Activated naive CD4-positive, alpha-beta T cell treated with anti-CD3 and anti-CD28 coated beads for 36 hours (primary cell): ENCODE results near the gene ABHD14A. TPM values are rescaled to one million over a fixed set of nuclear protein-coding genes. Genes with fewer than 3 reads are reported as not detected.
A peak's percentile ranks its signal among the peaks of the same experiment; 100 is the strongest.
"Not testable (repeated sequence)": the region's sequence is repeated elsewhere in the genome, so short reads cannot be mapped to it uniquely, and the experiment has no call there.

Experiments
- CTCF ChIA-PET: fragments of 350-600 bp; sonication (Branson Sonifier 250); formaldehyde crosslinking; loops from one replicate; lab custom pipeline; 2021; ENCODE audit warnings: antibody characterized with exemption; lab: Charles Lee
- DNase-seq: peaks from one replicate; pipeline ENCODE4 v3.0.0-alpha.2; 2020
- H3K27ac Mint-ChIP-seq: one replicate; pipeline ENCODE4 v1.8.0; 2021; ENCODE audit warnings: mild to moderate bottlenecking, mixed read lengths
- H3K27me3 Mint-ChIP-seq: one replicate; pipeline ENCODE4 v1.8.0; 2021; ENCODE audit warnings: low read depth, mixed read lengths
- H3K36me3 Mint-ChIP-seq: one replicate; pipeline ENCODE4 v1.8.0; 2021; ENCODE audit warnings: low read depth, mixed read lengths
- H3K4me1 Mint-ChIP-seq: one replicate; pipeline ENCODE4 v1.8.0; 2021; ENCODE audit warnings: low read depth, mixed read lengths
- H3K4me3 Mint-ChIP-seq: one replicate; pipeline ENCODE4 v1.8.0; 2021; ENCODE audit warnings: mild to moderate bottlenecking, moderate library complexity, mixed read lengths
- H3K9me3 Mint-ChIP-seq: one replicate; pipeline ENCODE4 v1.8.0; 2021; ENCODE audit warnings: mixed read lengths
- intact Hi-C: fragments of 100-400 bp; cut with micrococcal nuclease; formaldehyde crosslinking; loops from one replicate; pipeline ENCODE4 v1.15.1; 2023
- total RNA-seq, 2 experiments: library from RNA; stranded (reverse); gene quantifications; one replicate each; pipeline ENCODE4 v1.2.3, GENCODE V29; 2021

ABHD14A gene
- total RNA-seq: 1 to 10 TPM; 5.4 to 5.7 TPM

DNA sequence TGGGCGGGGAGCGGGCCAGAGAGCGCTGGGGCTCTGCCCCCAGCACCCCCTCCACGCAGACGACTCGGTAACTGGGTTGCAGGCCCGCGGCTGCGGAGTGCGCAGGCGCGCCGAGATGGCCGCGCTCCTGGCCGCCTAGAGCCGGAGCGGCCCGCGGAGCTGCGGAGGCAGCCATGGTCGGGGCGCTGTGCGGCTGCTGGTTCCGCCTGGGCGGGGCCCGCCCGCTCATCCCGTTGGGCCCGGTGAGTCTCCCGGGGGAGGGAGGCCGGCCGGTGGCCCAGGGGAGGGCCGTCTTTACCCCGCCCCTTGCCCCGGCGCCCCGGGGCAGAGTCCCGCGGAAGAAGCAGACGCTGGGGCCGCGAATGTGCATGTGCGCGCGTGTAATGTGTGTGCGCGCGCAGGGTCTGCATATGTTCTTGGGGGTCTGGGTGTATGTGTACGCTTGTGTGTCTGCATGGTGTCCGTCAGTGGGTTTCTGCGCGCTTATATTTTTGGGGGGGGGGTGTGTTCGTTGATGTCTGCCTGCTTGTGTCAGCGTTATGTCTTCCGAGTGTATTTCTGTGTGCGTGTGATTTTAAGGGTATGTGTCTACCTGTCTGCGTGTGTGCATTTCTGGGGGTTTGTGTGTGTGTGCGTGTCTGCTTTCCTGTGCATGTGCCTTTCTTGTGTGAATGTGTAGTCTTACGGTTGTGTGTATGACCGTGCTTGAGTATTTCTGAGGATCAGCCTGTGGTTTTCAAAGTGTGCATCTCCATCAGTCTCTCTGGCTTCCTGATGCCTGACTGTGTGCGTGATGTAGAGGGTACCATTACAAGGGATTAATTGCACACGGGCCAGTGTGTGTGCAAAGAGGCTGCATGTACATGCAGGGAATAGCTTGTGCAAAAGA lies at the start of gene ABHD14A:
Gene ABHD14A (plus strand): TSS at position 102 of the 889 bp plus-strand sequence. CDS start 72 bp downstream, at position 174.
- CTCF ChIA-PET: interaction anchor here (1.4 to 2.1 kb wide), 2 partner anchors 13 to 17 kb away, joined by 3 to 11 read pairs; no protein-coding TSS in a partner anchor
- Mint-ChIP-seq H3K27ac (peak within 1 kb of the TSS; percentile 97), H3K27me3 (no peaks in the 10 kb centered on the region), H3K4me1 (peaks cover 37% of the 10 kb centered on the region), H3K4me3 (peak within 1 kb of the TSS; percentile 99), H3K9me3 (no peaks in the 10 kb centered on the region), H3K36me3 (peaks cover 4% of the 10 kb centered on the region)
- intact Hi-C loops: loop anchor here (1.0 to 10.0 kb wide), 7 partner anchors 8 to 580 kb away; partner anchors contain the start of genes ACY1, DCAF1, DUSP7 and PARP3
- DNase-seq: peak; percentile 70

DNA sequence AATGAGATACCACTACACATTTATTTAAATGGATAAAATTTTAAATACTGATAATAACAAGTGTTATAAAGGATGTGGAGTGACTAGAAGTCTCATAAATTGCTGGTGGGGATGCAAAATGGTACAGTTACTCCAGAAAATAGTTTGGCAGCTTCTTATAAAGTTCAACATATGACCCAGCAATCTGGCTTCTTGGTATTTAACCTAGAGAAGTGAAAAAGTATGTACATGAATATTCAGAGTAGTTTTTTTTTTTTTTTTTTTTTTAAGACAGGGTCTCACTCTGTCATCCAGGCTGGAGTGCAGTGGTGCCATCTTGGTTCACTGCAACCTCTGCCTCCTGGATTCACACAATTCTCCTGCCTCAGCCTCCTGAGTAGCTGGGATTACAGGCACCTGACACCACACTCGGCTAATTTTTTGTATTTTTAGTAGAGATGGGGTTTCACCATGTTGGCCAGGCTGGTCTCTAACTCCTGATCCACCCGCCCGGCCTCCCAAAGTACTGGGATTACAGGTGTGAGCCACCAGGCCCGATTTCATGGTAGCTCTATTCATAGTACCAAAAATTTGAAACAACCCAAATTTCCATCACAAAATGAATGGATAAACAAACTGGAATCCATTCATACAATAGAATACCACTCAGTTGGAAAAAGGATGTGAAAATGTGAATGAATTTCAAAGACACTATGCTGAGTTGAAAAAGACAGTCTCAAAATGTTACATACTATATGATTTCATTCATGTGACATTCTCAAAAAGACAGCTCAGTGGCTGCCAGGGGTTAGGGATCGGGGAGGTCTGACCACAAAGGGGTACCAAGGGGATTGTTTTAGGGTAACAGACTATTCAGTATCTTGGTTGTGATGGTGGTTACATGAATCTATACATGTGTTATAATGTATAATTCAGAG lies 47.5 kb upstream of the ABHD14A start:
- Mint-ChIP-seq H3K27ac (no peak overlapping the region), H3K36me3 (peaks cover 12% of the 10 kb centered on the region), H3K4me3 (no peak overlapping the region), H3K4me1 (no peaks in the 10 kb centered on the region), H3K27me3 (no peaks in the 10 kb centered on the region), H3K9me3 (no peaks in the 10 kb centered on the region)
- CTCF ChIA-PET: interaction anchor here (1.0 kb wide), 1 partner anchor 412 kb away, joined by 3 read pairs; no protein-coding TSS in a partner anchor
- DNase-seq: no peak
- intact Hi-C loops: no loop called here

DNA sequence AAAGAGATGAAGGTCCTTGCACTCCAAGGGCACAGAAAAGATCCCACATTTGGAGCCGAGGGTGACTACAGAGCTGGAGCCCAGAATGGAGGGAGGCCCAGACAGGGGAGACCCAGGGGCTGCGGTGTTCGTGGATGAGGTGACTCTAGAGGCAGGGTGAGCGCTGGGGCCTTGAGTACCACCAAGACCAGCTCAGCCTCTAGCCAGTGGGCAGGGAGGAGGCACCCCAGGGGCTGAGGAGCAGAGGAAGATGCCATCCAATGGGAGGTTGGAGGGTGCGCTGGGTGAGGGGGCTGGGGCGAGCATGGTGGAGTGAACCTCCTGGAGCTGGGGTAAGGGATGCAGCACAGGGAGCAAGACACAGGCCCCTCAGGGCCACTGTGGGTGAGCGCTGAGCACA lies 46.4 kb upstream of the ABHD14A start:
- Mint-ChIP-seq H3K4me1 (no peaks in the 10 kb centered on the region), H3K36me3 (peaks cover 13% of the 10 kb centered on the region), H3K27me3 (no peaks in the 10 kb centered on the region), H3K27ac (no peak overlapping the region), H3K9me3 (no peaks in the 10 kb centered on the region), H3K4me3 (no peak overlapping the region)
- no peak for DNase-seq
- intact Hi-C loops: no loop called here
- CTCF ChIA-PET: no interaction called here

DNA sequence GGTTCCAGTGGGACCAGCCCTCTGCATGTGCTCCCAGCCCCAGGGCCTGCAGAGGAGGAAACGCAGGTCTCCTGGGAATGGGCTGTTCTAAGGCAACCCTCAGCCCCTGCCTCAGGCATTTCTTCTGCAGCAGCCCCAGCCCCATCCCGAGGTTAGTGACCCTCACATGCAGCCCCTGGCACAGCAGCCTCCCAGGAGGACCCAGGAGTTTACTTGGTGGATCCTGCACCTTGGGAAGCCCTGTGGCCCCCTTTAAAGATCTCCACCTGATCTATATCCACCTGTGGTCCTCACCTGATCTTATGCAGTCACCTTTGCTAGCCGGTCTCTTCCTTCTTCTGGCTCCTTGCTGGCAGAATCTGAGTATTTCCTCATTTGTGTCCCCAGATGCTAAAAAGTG lies 45.9 kb upstream of the ABHD14A start:
- H3K27ac Mint-ChIP-seq, DNase-seq, H3K4me1 Mint-ChIP-seq, CTCF ChIA-PET, H3K27me3 Mint-ChIP-seq, intact Hi-C loops, H3K4me3 Mint-ChIP-seq, H3K9me3 Mint-ChIP-seq: not testable (repeated sequence)
- H3K36me3 Mint-ChIP-seq: peaks cover 15% of the 10 kb centered on the region

DNA sequence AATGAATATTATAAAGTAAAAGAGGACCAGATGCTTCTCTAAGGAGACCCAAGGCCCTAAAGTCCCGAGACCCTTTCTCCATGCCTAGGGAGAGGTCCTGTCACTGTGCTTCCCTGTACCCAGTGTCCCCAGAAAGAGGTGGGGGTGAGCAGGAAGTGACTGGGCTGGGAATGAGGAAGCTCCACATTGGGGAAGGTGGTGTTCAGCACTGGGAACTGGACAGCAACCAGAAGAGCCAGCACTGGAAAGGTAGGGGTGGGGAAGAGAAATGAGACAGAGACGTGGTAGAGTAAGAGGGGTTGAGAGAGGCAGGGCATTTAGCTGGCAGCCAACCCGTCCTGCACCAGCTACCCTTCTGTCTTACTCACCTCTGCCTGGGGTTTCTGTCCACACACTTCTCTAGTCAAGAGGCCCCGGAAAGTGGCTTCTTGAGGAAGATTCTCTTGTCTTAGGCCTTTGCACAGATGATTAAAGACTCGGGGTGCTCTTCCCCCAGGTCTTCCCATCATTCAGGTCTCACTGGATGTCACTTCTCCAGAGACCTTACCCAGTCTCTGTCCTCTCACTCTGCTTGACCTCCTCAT lies 45.4 kb upstream of the ABHD14A start:
- Mint-ChIP-seq H3K27me3 (no peaks in the 10 kb centered on the region), H3K9me3 (no peaks in the 10 kb centered on the region), H3K4me3 (no peak overlapping the region), H3K4me1 (no peaks in the 10 kb centered on the region), H3K27ac (no peak overlapping the region), H3K36me3 (peaks cover 15% of the 10 kb centered on the region)
- CTCF ChIA-PET: no interaction called here
- intact Hi-C loops: no loop called here
- DNase-seq: no peak

DNA sequence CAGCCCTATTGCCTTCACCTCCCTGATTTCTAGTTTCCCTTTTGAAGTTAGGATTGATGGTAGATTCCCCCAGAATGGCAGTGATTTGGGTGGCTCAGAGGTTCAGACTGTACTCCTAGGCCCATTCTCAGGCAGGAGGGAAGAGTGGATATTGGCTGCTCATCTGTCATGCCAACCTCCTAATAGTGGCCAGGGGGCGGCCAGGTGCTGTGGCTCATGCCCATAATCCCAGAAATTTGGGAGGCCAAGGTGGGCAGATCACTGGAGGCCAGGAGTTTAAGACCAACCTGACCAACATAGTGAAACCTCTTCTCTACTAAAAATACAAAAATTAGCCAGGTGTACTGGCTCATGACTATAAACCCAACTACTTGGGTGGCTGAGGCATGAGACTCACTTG lies 44.4 kb upstream of the ABHD14A start:
- H3K27me3 Mint-ChIP-seq: no peaks in the 10 kb centered on the region

DNA sequence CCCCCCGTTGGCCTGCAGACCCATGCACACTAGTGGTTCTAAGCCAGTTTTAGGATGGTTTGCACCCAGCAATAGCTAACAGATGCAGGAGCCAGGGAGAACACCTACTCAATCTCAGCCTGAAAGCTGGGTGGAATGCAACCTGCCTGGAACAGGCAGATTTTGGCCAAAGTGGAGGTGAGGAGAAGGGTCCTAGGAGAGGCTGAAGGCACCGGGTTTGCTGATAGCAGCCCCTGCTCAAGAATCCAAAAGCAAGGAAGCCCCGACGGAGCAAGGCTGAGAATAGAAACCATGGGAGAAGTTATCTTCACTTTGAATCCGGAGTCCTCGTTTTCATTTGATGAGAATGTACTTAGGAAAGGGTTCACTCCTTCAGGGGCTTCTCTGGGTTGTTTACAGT lies 43.1 kb upstream of the ABHD14A start:
- Mint-ChIP-seq H3K36me3 (peaks cover 20% of the 10 kb centered on the region), H3K27ac (no peak overlapping the region)
- intact Hi-C loops: no loop called here

More for the DNA sequence above, 44.4 kb upstream of the ABHD14A start:
- DNase-seq: no peak
- intact Hi-C loops: no loop called here
- no peaks in the 10 kb centered on the region for H3K4me1 Mint-ChIP-seq
- no peak overlapping the region for H3K4me3 Mint-ChIP-seq
- CTCF ChIA-PET: no interaction called here
- no peak overlapping the region for H3K27ac Mint-ChIP-seq
- no peaks in the 10 kb centered on the region for H3K9me3 Mint-ChIP-seq
- H3K36me3 Mint-ChIP-seq: peaks cover 19% of the 10 kb centered on the region

DNA sequence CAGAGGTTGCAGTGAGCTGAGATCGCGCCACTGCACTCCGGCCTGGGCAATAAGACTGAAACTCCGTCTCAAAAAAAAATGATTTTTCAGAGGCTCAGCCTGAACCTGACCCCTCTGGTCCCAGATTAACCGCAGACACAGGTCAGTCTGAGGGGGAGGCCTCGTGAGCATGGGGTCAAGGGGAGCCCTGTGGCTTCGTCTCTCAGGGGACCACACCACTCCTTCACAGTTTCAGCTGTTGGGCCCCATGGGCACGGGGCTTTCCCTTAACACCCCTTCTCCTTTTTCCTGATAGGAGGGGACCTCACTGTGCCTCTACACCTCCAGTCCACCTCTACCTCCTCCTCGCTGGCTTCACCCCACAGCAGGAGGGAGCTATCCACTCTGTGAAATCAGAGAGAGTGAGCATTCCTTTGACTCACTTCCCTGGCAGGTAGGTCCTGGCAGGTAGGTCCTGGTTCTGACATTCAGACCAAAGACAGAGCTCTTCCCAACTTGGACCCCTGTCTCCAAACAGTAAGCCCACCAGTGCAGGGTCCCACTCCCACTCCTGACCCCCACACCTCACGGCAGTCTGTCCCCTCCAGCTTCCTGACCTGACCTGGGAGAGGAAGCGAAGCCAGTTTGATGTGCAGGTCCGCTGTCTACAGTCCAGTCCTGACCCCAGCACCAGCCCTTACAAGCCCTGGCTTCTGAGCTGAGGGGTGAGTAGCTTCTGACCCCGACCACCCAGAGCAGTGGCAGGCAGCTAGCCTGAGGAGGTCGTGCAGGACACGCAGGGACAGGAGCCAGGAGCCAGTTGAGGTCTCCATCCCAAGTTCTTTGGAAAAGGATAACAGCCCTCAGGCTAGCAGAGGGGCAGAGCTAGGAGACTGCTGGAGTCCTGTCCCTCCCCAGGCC lies 42.1 kb upstream of the ABHD14A start:
- CTCF ChIA-PET: interaction anchor here (0.6 to 1.3 kb wide), 2 partner anchors 9 to 226 kb away, joined by 3 to 5 read pairs; partner anchors contain the start of gene RRP9
- Mint-ChIP-seq H3K27ac (no peak overlapping the region), H3K9me3 (no peaks in the 10 kb centered on the region), H3K4me1 (no peaks in the 10 kb centered on the region), H3K36me3 (peaks cover 28% of the 10 kb centered on the region), H3K4me3 (no peak overlapping the region), H3K27me3 (no peaks in the 10 kb centered on the region)
- DNase-seq: no peak
- intact Hi-C loops: no loop called here

More for the DNA sequence above, 43.1 kb upstream of the ABHD14A start:
- no peak overlapping the region for H3K4me3 Mint-ChIP-seq
- DNase-seq: no peak
- CTCF ChIA-PET: no interaction called here
- no peaks in the 10 kb centered on the region for H3K4me1 Mint-ChIP-seq
- no peaks in the 10 kb centered on the region for H3K9me3 Mint-ChIP-seq
- no peaks in the 10 kb centered on the region for H3K27me3 Mint-ChIP-seq

DNA sequence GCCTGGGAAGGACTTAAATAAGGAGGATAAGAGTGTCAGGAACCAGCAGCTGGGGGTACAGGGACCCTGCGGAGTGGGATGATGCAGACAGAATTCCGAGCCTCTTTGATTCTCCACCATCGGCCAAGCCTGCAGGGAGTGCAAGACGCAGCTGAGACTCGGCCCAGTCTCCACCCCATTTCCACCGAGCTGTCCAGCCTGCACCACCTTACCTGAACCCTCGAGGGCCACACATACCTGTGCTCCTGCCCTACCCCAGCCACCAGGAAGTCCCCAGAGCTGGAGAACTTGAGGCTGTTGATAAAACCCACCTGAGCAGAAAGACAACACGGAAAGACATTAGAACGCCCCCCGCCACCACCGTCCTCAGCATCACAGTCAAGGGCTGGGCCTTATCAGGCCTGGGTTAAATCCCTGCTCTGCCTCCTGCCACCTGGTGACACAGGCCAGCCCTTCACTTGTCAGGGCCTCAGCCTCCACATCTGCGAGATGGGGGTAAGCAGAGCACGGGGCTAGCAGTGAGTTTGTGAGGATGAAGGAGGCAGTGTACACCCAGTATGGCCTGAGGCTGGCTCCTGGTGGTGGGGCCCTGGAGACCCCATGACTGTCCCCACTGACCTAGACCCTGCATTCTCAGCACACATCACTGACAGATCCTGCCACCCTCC lies 41.3 kb upstream of the ABHD14A start:
- Mint-ChIP-seq H3K27ac (no peak overlapping the region), H3K27me3 (no peaks in the 10 kb centered on the region), H3K9me3 (no peaks in the 10 kb centered on the region), H3K4me1 (peaks cover 5% of the 10 kb centered on the region), H3K4me3 (no peak overlapping the region), H3K36me3 (peaks cover 35% of the 10 kb centered on the region)
- intact Hi-C loops: no loop called here
- no peak for DNase-seq
- CTCF ChIA-PET: interaction anchor here (1.3 kb wide), 1 partner anchor 8 kb away, joined by 5 read pairs; the partner anchor contains the start of gene RRP9

DNA sequence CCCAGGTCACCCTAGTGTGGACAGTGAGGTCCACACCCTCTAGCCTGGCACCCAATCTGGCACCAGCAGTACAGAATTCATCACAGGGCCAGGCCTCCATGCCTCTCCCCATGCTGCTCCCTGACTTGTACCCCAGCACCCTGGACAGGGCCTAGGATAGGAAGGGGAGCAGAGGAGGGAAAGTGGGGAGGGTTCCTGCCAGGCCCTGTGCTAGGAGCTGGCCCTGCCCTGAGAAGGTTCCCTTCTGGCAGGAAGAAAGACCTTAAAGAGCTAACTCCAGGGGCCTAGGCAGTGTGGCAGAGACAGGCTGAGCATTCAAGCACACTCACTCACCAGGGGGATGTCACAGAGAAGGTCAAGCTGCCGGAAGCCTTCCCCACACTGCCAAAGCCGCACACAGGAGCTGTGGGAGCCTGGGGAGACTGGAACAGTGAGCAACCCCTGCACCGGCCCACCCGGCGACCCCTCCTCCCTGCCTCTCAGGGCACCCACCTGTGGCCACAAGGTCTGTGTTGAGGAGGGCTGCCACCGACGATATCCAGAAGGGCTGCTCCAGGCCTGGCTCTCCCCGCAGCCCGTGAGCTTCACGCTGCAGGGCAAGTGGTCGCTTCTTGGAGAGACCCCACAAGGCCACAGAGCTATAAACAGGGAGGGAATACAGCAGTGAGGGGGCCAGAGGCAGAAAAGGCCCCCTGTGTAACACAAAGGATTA lies 40.6 kb upstream of the ABHD14A start:
- CTCF ChIA-PET: no interaction called here

More for the DNA sequence above, 40.6 kb upstream of the ABHD14A start:
- intact Hi-C loops: no loop called here
- no peak for DNase-seq
- Mint-ChIP-seq H3K36me3 (peaks cover 40% of the 10 kb centered on the region), H3K27me3 (no peaks in the 10 kb centered on the region), H3K4me3 (no peak overlapping the region), H3K4me1 (peaks cover 10% of the 10 kb centered on the region), H3K9me3 (no peaks in the 10 kb centered on the region), H3K27ac (no peak overlapping the region)
